Naive thymus-derived CD8-positive, alpha-beta T cell (primary cell): Measurements from ENCODE around the gene MYH4. TPM values are rescaled to one million over a fixed set of nuclear protein-coding genes. Genes with fewer than 3 reads are reported as not detected.

Experiments used
- ATAC-seq, 2 donors: fragments of 150-1000 bp; cut with Tn5 transposase in 1 of 2; sonication (Bioruptor Pico), chemical (Tn5 transposase) in 1 of 2; 1 replicate in 1 of 2; 2 replicates in 1 of 2; pipeline ENCODE4 v1.10.0; 2021; ENCODE audit warnings: mild to moderate bottlenecking in 2 of 2, moderate library complexity in 2 of 2
- POLR2A ChIA-PET: fragments of 350-600 bp; sonication (Branson Sonifier 250); formaldehyde crosslinking; loops from one replicate; lab custom pipeline; 2021; ENCODE audit warnings: antibody characterized with exemption; lab: Charles Lee
- DNase-seq, 10 donors: peaks; one replicate each; pipeline versions ENCODE4 v3.0.0 to v3.0.0-alpha.2; 2020 to 2022
- H3K27ac Mint-ChIP-seq, 10 donors: one replicate each; pipeline ENCODE4 v1.8.0; 2020 to 2022; ENCODE audit warnings: mild to moderate bottlenecking in 10 of 10, mixed read lengths in 10 of 10, moderate library complexity in 4 of 10, inconsistent platforms in 1 of 10
- H3K27me3 Mint-ChIP-seq, 5 donors: one replicate each; pipeline ENCODE4 v1.8.0; 2021 to 2022; ENCODE audit warnings: mixed read lengths in 5 of 5
- H3K36me3 Mint-ChIP-seq, 3 donors: one replicate each; pipeline ENCODE4 v1.8.0; 2020 to 2022; ENCODE audit warnings: mixed read lengths in 3 of 3, mild to moderate bottlenecking in 2 of 3, inconsistent platforms in 1 of 3
- H3K4me1 Mint-ChIP-seq, 4 donors: one replicate each; pipeline ENCODE4 v1.8.0; 2021 to 2022; ENCODE audit warnings: mixed read lengths in 4 of 4
- H3K4me3 Mint-ChIP-seq, 10 donors: one replicate each; pipeline ENCODE4 v1.8.0; 2020 to 2022; ENCODE audit warnings: mild to moderate bottlenecking in 10 of 10, mixed read lengths in 10 of 10, moderate library complexity in 6 of 10, inconsistent platforms in 1 of 10
- H3K9me3 Mint-ChIP-seq, 9 donors: one replicate each; pipeline ENCODE4 v1.8.0; 2020 to 2022; ENCODE audit warnings: mixed read lengths in 9 of 9, mild to moderate bottlenecking in 3 of 9, inconsistent platforms in 1 of 9, moderate library complexity in 1 of 9
- polyA plus RNA-seq, 3 donors: library from polyadenylated mRNA; unstranded; fragments of 300-500 nt; fragmentation: Illumina TruSeq; gene quantifications; one replicate each; pipeline ENCODE4 v1.2.3, GENCODE V29; 2021
- total RNA-seq, 8 experiments: library from RNA in 2 of 8; stranded (reverse) in 2 of 8; gene quantifications; one replicate each; pipeline ENCODE4 v1.2.3 and lab custom pipeline; 2021 to 2026

The MYH4 gene
- total and polyA plus RNA-seq, 5 experiments from 2014 or later, result not detected

- POLR2A ChIA-PET, result no interaction called here
These were observed 54.2 kb downstream of the MYH4 start for GRCh38 chr17:10415161-10415560.

GRCh38 chr17:10403589-10403988 lies 65.8 kb downstream of the MYH4 start:
- Mint-ChIP-seq H3K9me3 (no peaks in the 10 kb centered on the region), H3K4me1 (no peaks in the 10 kb centered on the region), H3K4me3 (no peak overlapping the region), H3K27me3 (peaks cover 2 to 21% (median 12%) of the 10 kb centered on the region in 5 donors), H3K27ac (no peak overlapping the region), H3K36me3 (no peaks in the 10 kb centered on the region)
- POLR2A ChIA-PET, result no interaction called here
- DNase-seq, result no peak
- ATAC-seq, result no peak

More at GRCh38 chr17:10415161-10415560, 54.2 kb downstream of the MYH4 start:
- no peak overlapping the region for H3K27ac Mint-ChIP-seq
- ATAC-seq (no peak), DNase-seq (no peak)
- H3K36me3 Mint-ChIP-seq, result no peaks in the 10 kb centered on the region
- no peak overlapping the region for H3K4me3 Mint-ChIP-seq
- H3K27me3 Mint-ChIP-seq, result peaks cover 2 to 14% (median 10%) of the 10 kb centered on the region in 5 donors
- no peaks in the 10 kb centered on the region for H3K4me1 Mint-ChIP-seq
- no peaks in the 10 kb centered on the region for H3K9me3 Mint-ChIP-seq

DNA sequence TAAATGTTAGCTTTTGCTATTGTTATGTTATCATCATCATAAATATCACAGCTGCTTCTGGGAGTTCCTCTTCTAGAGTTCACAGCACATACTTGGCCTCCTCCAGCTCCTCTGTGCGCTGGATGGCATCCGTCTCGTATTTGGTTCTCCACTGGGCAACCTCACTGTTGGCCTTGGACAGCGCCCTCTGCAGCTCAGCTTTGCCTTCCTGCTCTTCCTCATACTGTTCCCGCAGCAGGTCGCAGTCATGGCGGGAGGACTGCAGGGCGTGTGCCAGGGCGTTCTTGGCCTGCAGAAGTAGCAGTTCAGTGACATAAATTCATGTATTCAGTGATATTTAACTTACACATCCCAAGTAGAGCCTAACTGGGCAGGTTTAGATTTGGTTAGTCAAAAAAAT lies 71.0 kb downstream of the MYH4 start:
- DNase-seq, result no peak
- Mint-ChIP-seq H3K27ac (no peak overlapping the region), H3K27me3 (peaks cover 8 to 29% (median 15%) of the 10 kb centered on the region in 5 donors), H3K4me3 (no peak overlapping the region), H3K9me3 (no peaks in the 10 kb centered on the region), H3K4me1 (no peaks in the 10 kb centered on the region), H3K36me3 (no peaks in the 10 kb centered on the region)
- POLR2A ChIA-PET, result no interaction called here
- ATAC-seq, result no peak

GRCh38 chr17:10396524-10397163 lies 72.7 kb downstream of the MYH4 start:
- no peak overlapping the region for H3K27ac Mint-ChIP-seq
- H3K4me1 Mint-ChIP-seq, result no peaks in the 10 kb centered on the region
- peaks cover 8 to 29% (median 21%) of the 10 kb centered on the region in 5 donors for H3K27me3 Mint-ChIP-seq
- no peak overlapping the region for H3K4me3 Mint-ChIP-seq
- no peaks in the 10 kb centered on the region for H3K9me3 Mint-ChIP-seq
- POLR2A ChIA-PET, result no interaction called here
- no peaks in the 10 kb centered on the region for H3K36me3 Mint-ChIP-seq
- no peak for DNase-seq
- no peak for ATAC-seq

- no peak overlapping the region for H3K4me3 Mint-ChIP-seq
- DNase-seq (no peak), ATAC-seq (no peak)
- peaks cover 13 to 25% (median 15%) of the 10 kb centered on the region in 5 donors for H3K27me3 Mint-ChIP-seq
- POLR2A ChIA-PET, result no interaction called here
- H3K27ac Mint-ChIP-seq, result no peak overlapping the region
- H3K36me3 Mint-ChIP-seq, result no peaks in the 10 kb centered on the region
- H3K4me1 Mint-ChIP-seq, result no peaks in the 10 kb centered on the region
- H3K9me3 Mint-ChIP-seq, result no peaks in the 10 kb centered on the region
These were observed 75.0 kb downstream of the MYH4 start for GRCh38 chr17:10394201-10394887.

Other genes with a start within 250 kb of the MYH4 start
- not detected for gene MYH13, start 96.6 kb downstream of the MYH4 start, total RNA-seq
- gene MYH13, start 96.6 kb downstream of the MYH4 start, polyA plus RNA-seq, result not detected
- not detected for gene MYH8, start 47.6 kb downstream of the MYH4 start, total RNA-seq
- gene MYH8, start 47.6 kb downstream of the MYH4 start, polyA plus RNA-seq, result not detected
- gene MYH1, start 49.0 kb upstream of the MYH4 start, total RNA-seq, result not detected
- not detected for gene MYH1, start 49.0 kb upstream of the MYH4 start, polyA plus RNA-seq
- gene MYH2, start 80.1 kb upstream of the MYH4 start, total RNA-seq, result not detected
- gene MYH2, start 80.1 kb upstream of the MYH4 start, polyA plus RNA-seq, result not detected
- gene MYH3, start 187.8 kb upstream of the MYH4 start, total RNA-seq, result 10 to 100 TPM; 15.4 to 16.0 TPM
- gene MYH3, start 187.8 kb upstream of the MYH4 start, polyA plus RNA-seq, result 1 to 10 TPM in 1 of 3 donors, under 1 TPM in 2; 0.39 to 1.1 (median 0.60) TPM
- gene SCO1, start 228.0 kb upstream of the MYH4 start, total RNA-seq, result 10 to 100 TPM; 31.7 to 38.7 TPM
- 10 to 100 TPM; 15.7 to 17.5 (median 15.9) TPM for gene SCO1, start 228.0 kb upstream of the MYH4 start, polyA plus RNA-seq
- gene ADPRM, start 228.0 kb upstream of the MYH4 start, total RNA-seq, result 10 to 100 TPM; 76.7 to 80.2 TPM
- 10 to 100 TPM; 69.4 to 91.5 (median 74.2) TPM for gene ADPRM, start 228.0 kb upstream of the MYH4 start, polyA plus RNA-seq